Esophagus muscularis mucosa (tissue), 4 donors: ENCODE data around the gene DLEU7. TPM values are rescaled to one million over a fixed set of nuclear protein-coding genes. Genes with fewer than 3 reads are reported as not detected.

Experiments
- DNase-seq: peaks from one replicate; pipeline ENCODE4 v3.0.0-alpha.2; 2017; ENCODE audit errors: extremely low spot score
- H3K27ac ChIP-seq, 4 donors: fragments of 200-600 bp; sonication (generic); replicated peaks in 1 of 4; 1 replicate in 3 of 4; 2 replicates in 1 of 4; pipeline ENCODE4 v1.5.1; 2016 to 2019; ENCODE audit warnings: mild to moderate bottlenecking in 1 of 4
- H3K27me3 ChIP-seq, 4 donors: fragments of 200-600 bp; sonication (generic); one replicate each; pipeline versions ENCODE4 v1.5.1 to v1.6.0; 2016 to 2019
- H3K36me3 ChIP-seq, 4 donors: fragments of 200-600 bp; sonication (generic); one replicate each; pipeline ENCODE4 v1.5.1; 2016 to 2019
- H3K4me1 ChIP-seq, 4 donors: fragments of 200-600 bp; sonication (generic); one replicate each; pipeline ENCODE4 v1.5.1; 2016 to 2019
- H3K4me3 ChIP-seq, 4 donors: fragments of 200-600 bp; sonication (generic); 1 replicate in 2 of 4; 2 replicates in 2 of 4; pipeline ENCODE4 v1.5.1; 2016 to 2019; ENCODE audit warnings: mild to moderate bottlenecking in 4 of 4, moderate library complexity in 1 of 4
- H3K9me3 ChIP-seq, 4 donors: fragments of 200-600 bp; sonication (generic); 1 replicate in 3 of 4; 2 replicates in 1 of 4; pipeline ENCODE4 v1.5.1; 2016 to 2019
- CTCF ChIP-seq, 3 experiments: fragments of 200-600 bp in 2 of 3; fragments of 450-650 bp in 1 of 3; sonication (generic) in 2 of 3; IDR thresholded peaks; one replicate each; pipeline ENCODE4 v1.5.1; 2017 to 2019; ENCODE audit warnings: antibody characterized with exemption in 3 of 3, mild to moderate bottlenecking in 2 of 3, moderate library complexity in 1 of 3
- EP300 ChIP-seq: sonication (generic); formaldehyde crosslinking; IDR thresholded peaks from one replicate; pipeline ENCODE4 v1.6.1; 2017; ENCODE audit warnings: antibody characterized with exemption
- POLR2A ChIP-seq: fragments of 450-650 bp; IDR thresholded peaks from one replicate; pipeline ENCODE4 v1.6.1; 2017; ENCODE audit warnings: antibody characterized with exemption, moderate library complexity, mild to moderate bottlenecking, low read depth
- POLR2AphosphoS5 ChIP-seq, 2 donors: sonication (generic); formaldehyde crosslinking; IDR thresholded peaks; one replicate each; pipeline ENCODE4 v1.6.1; 2017; ENCODE audit warnings: antibody characterized with exemption in 2 of 2
- WGBS: methylation state at CpG from one replicate; pipeline ENCODE4 v1.1.5; 2018; 5-methylcytosine and 5-hydroxymethylcytosine counted together
- intact Hi-C: fragments of 100-400 bp; cut with DNase I; formaldehyde crosslinking; loops from one replicate; pipeline ENCODE4 v1.15.1; 2023
- total RNA-seq, 4 donors: library from RNA; depleted of rRNA; stranded (reverse); fragments of >200 nt; gene quantifications; one replicate each; pipeline versions ENCODE4 v1.1.0 to v1.2.1, GENCODE V29; 2016

The DLEU7 gene
- total RNA-seq, 4 donors from 2014 or later = 0.17 to 0.42 TPM; not detected in 2

GRCh38 chr13:50873991-50874390, 30.5 kb upstream of the DLEU7 start:
- H3K4me1 ChIP-seq = no peaks in the 10 kb centered on the region
- no peak for TF ChIP-seq CTCF (IDR thresholded peaks at IDR 0.05)
- no peak for TF ChIP-seq POLR2A
- no peak for TF ChIP-seq POLR2AphosphoS5 (IDR thresholded peaks at IDR 0.05)
- no peak for TF ChIP-seq EP300
- intact Hi-C loops = no loop called here
- H3K27me3 ChIP-seq = no peaks in the 10 kb centered on the region
- no peaks in the 10 kb centered on the region for H3K36me3 ChIP-seq
- WGBS = 96% methylated on average over 2 of the region's 2 CpGs
- no peak for DNase-seq
- H3K27ac ChIP-seq = no peak overlapping the region
- no peak overlapping the region for H3K4me3 ChIP-seq
- no peaks in the 10 kb centered on the region for H3K9me3 ChIP-seq

- intact Hi-C loops = no loop called here
- TF ChIP-seq CTCF (IDR thresholded peaks at IDR 0.05) = no peak
- no peak for TF ChIP-seq POLR2A
- no peak for TF ChIP-seq POLR2AphosphoS5 (IDR thresholded peaks at IDR 0.05)
- no peak for TF ChIP-seq EP300
Observed at GRCh38 chr13:50873467-50873866, 30.0 kb upstream of the DLEU7 start.

GRCh38 chr13:50871405-50871804, 27.9 kb upstream of the DLEU7 start:
- intact Hi-C loops = no loop called here
- TF ChIP-seq EP300 (no peak), POLR2AphosphoS5 (IDR thresholded peaks at IDR 0.05) (no peak), CTCF (IDR thresholded peaks at IDR 0.05) (no peak), POLR2A (no peak)

More at GRCh38 chr13:50873467-50873866, 30.0 kb upstream of the DLEU7 start:
- no peak for DNase-seq
- Histone ChIP-seq H3K4me3 (no peak overlapping the region), H3K27me3 (no peaks in the 10 kb centered on the region), H3K36me3 (no peaks in the 10 kb centered on the region), H3K9me3 (no peaks in the 10 kb centered on the region), H3K27ac (no peak overlapping the region), H3K4me1 (no peaks in the 10 kb centered on the region)
- 67% methylated on average over 2 of the region's 2 CpGs for WGBS

GRCh38 chr13:50867637-50867945, 24.1 kb upstream of the DLEU7 start:
- Histone ChIP-seq H3K27ac (no peak overlapping the region), H3K27me3 (no peaks in the 10 kb centered on the region), H3K9me3 (no peaks in the 10 kb centered on the region), H3K4me3 (no peak overlapping the region), H3K4me1 (no peaks in the 10 kb centered on the region), H3K36me3 (no peaks in the 10 kb centered on the region)
- WGBS = 50% methylated on average over 3 of the region's 3 CpGs
- DNase-seq = no peak
- TF ChIP-seq CTCF (IDR thresholded peaks at IDR 0.05) (no peak), POLR2A (no peak), POLR2AphosphoS5 (IDR thresholded peaks at IDR 0.05) (no peak), EP300 (no peak)
- intact Hi-C loops = no loop called here

More at GRCh38 chr13:50871405-50871804, 27.9 kb upstream of the DLEU7 start:
- no peaks in the 10 kb centered on the region for H3K27me3 ChIP-seq
- H3K4me3 ChIP-seq = no peak overlapping the region
- H3K4me1 ChIP-seq = no peaks in the 10 kb centered on the region
- no peaks in the 10 kb centered on the region for H3K9me3 ChIP-seq
- no peak for DNase-seq
- no peaks in the 10 kb centered on the region for H3K36me3 ChIP-seq
- WGBS = 100% methylated on average over 1 of the region's 1 CpG
- no peak overlapping the region for H3K27ac ChIP-seq
